Measurements from ENCODE around the gene PARVB.
"Not testable (repeated sequence)": the region's sequence is repeated elsewhere in the genome, so short reads cannot be mapped to it uniquely, and the experiment has no call there.

PARVB gene

GRCh38 chr22:43998679-43999264 is 25.3 kb upstream of the PARVB start:
- no peak for DNase-seq
- no peak for ATAC-seq

GRCh38 chr22:43999378-43999777 is 24.7 kb upstream of the PARVB start:
- no peak for ATAC-seq
- DNase-seq: no peak

GRCh38 chr22:44000123-44000522 is 24.0 kb upstream of the PARVB start:
- DNase-seq (no peak), ATAC-seq (no peak)

GRCh38 chr22:44001521-44001920 is 22.6 kb upstream of the PARVB start:
- no peak for DNase-seq
- no peak for ATAC-seq

- no peak for ATAC-seq
- no peak for DNase-seq
Measured at GRCh38 chr22:44002324-44002723, 21.8 kb upstream of the PARVB start.

- no peak for ATAC-seq
- no peak for DNase-seq
Measured at GRCh38 chr22:44002997-44003396, 21.1 kb upstream of the PARVB start.

- ATAC-seq (no peak), DNase-seq (no peak)
Measured at GRCh38 chr22:44003405-44004103, 20.5 kb upstream of the PARVB start.

GRCh38 chr22:44004104-44004460 is 20.0 kb upstream of the PARVB start:
- ATAC-seq (no peak), DNase-seq (no peak)

GRCh38 chr22:44005524-44005923 is 18.6 kb upstream of the PARVB start:
- DNase-seq (no peak), ATAC-seq (no peak)

GRCh38 chr22:44012162-44012561 is 11.9 kb upstream of the PARVB start:
- DNase-seq (no peak), ATAC-seq (no peak)

- no peak for DNase-seq
- no peak for ATAC-seq
Measured at GRCh38 chr22:44012591-44012990, 11.5 kb upstream of the PARVB start.

GRCh38 chr22:44014241-44014640 is 9.9 kb upstream of the PARVB start:
- no peak for DNase-seq
- ATAC-seq: no peak

GRCh38 chr22:44016586-44016985 is 7.5 kb upstream of the PARVB start:
- ATAC-seq, DNase-seq: not testable (repeated sequence)

- no peak for DNase-seq
- no peak for ATAC-seq
Measured at GRCh38 chr22:44018594-44018993, 5.5 kb upstream of the PARVB start.

- DNase-seq: no peak
Measured at GRCh38 chr22:44019416-44019815, 4.7 kb upstream of the PARVB start.

GRCh38 chr22:44019846-44020245 is 4.3 kb upstream of the PARVB start:
- ATAC-seq (no peak), DNase-seq (no peak)

More at GRCh38 chr22:44019416-44019815, 4.7 kb upstream of the PARVB start:
- no peak for ATAC-seq

- ATAC-seq (no peak), DNase-seq (no peak)
Measured at GRCh38 chr22:44020981-44021380, 3.1 kb upstream of the PARVB start.

GRCh38 chr22:44023404-44024287 is 456 bp upstream of the PARVB start:
- ATAC-seq (peak; percentile 30), DNase-seq (peak; percentile 60)

GRCh38 chr22:44025171-44026065 is 1.3 kb downstream of the PARVB start:
- ATAC-seq: peak; percentile 20
- peak; percentile 44 for DNase-seq

- DNase-seq: no peak
- ATAC-seq: no peak
Measured at GRCh38 chr22:44026066-44026629, 2.0 kb downstream of the PARVB start.

- DNase-seq (peak; percentile 81), ATAC-seq (peak; percentile 77)
Measured at GRCh38 chr22:44026630-44027511, 2.8 kb downstream of the PARVB start.

Measured in stimulated activated naive CD8-positive, alpha-beta T cell treated with anti-CD3 and anti-CD28 coated beads, Interleukin-15, Interleukin-2, amounts not matched to agents 100 U/mL and 50 U/mL, for 24 hours (primary cell).